HG02852 (cell line): ENCODE results near the gene CEBPZ.
"Not testable (repeated sequence)": the region's sequence is repeated elsewhere in the genome, so short reads cannot be mapped to it uniquely, and the experiment has no call there.

ENCODE experiments used
- ATAC-seq: cut with Tn5 transposase; IDR thresholded peaks from one replicate; pipeline ENCODE4 v1.9.1; 2021; ENCODE audit warnings: mild to moderate bottlenecking, moderate library complexity; ENCODE audit not compliant: unreplicated experiment

Gene CEBPZ

DNA sequence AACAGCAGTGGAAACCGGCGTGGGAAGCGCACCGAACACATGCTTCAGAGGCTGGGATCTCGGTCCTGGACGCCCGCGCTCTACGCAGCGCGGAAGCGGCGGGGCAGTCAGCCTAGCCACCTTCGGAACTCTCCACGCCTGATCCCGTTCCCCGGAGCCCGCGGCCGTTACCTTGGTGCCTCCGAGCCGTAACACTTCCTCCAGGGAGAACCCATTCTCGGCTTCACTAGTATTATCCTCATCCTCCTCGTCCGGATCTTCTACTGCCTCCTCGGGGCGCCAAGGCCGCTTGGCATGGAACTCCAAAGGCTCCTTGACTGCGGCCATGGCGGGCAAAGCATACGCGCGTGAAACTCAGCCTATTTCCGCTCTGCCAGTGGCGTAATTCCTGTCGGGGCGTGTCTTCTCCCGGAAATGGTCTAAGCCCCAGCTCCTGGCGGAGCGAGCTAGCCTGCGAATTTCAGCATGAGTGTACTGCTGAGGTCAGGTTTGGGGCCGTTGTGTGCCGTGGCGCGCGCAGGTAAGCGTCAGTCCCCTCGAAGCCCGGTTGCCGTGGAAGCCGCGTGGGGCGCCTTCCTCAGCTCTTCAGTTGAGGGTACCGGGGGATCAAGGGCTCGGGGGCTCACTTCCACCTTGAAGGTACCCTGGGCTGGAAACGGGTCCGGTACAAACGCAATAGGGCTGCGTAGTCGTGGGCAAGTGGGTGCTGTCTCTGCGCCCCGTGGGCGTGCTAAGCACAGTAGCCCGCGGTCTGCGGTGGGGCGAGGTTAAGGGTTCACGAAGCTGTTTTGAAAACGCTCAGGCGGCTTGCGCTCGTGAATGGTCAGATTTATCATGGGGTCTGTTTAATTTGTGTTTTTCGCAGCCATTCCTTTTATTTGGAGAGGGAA is at the start of gene CEBPZ, which contains the start of gene NDUFAF7:
Gene CEBPZ (minus strand): TSS at position 356 of the 890 bp plus-strand sequence. CDS start 29 bp downstream, at position 327.
Gene NDUFAF7 (plus strand): TSS at position 418 of the 890 bp plus-strand sequence. CDS start 48 bp downstream, at position 466.
- peak; percentile 94 for ATAC-seq

DNA sequence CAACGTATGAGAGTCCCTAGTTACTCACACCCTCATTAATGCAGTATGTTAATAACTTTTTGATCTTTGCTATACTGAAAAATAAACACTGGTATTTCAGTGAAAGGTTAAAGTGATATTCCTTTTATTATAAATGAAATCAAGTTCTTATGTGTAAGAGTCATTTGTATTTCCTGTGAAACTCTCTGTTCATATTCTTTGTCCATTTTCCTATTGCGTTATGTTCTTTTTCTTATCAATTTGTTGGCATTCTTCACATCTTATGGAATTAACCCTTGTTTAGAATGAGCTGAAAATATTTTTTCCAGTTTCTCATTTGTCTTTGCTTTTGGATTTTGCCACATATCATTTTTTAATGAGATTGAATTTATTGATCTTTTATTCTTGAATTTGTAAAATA is 44.9 kb upstream of the CEBPZ start:
- ATAC-seq: no peak

- no peak for ATAC-seq
Observed at GRCh38 chr2:37274359-37274965, 43.1 kb upstream of the CEBPZ start.

GRCh38 chr2:37271376-37272067 is 40.1 kb upstream of the CEBPZ start:
- ATAC-seq: no peak

DNA sequence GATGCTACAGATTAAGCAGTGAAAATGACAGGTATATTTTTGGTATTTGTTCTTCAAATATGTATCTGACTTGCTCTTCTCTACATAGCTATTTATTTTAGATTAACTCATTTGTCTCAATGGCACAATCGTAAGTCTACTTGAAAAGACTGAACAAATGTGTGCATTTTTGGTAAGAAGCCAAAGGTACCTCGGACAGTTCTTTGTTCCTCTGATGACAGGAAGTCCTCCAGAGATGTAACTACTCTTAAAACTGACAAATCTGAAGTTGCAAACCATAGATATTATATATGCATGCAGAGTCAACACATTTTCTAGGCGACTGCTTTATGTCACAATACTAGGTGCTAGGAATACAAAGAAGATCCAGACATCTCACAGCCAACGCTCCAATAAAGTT is 36.7 kb upstream of the CEBPZ start:
- no peak for ATAC-seq

DNA sequence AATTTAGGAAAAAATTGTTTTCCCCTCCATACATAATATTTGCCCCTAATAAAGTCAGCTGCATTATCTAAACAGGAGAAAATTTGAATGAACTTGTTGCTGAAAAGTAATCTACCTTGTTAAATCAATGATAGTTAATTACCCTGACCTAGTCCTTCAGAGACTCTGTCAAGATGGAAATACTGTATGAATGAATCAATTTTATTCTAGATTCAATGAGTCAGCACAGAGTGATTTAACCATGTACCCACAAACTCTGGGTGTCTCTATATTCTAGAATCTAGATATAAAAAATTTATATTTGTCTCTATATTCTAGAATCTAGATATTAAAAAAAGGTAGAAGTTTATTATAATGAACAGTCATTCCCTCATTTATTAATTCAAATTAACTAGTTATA is 36.3 kb upstream of the CEBPZ start:
- no peak for ATAC-seq

GRCh38 chr2:37263839-37264238 is 32.4 kb upstream of the CEBPZ start:
- no peak for ATAC-seq

DNA sequence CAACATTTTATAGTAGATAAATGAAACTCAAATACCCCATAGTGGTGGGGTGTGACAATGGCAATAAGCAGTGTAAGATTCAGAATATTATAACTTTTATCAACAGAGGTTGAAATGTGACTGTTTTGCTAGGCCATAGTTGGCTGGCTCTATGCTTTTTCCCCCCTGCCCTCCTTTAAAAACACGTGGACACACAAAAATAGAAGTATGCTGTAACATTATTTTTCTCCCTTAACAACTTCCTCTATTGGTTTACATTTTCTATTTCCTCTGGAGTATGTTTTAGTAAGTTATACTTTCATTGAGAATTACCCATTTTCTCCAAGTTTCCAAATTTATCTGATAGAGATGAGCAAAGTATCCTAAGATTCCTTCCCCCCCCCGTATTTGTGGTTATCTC is 31.1 kb upstream of the CEBPZ start:
- ATAC-seq: no peak

DNA sequence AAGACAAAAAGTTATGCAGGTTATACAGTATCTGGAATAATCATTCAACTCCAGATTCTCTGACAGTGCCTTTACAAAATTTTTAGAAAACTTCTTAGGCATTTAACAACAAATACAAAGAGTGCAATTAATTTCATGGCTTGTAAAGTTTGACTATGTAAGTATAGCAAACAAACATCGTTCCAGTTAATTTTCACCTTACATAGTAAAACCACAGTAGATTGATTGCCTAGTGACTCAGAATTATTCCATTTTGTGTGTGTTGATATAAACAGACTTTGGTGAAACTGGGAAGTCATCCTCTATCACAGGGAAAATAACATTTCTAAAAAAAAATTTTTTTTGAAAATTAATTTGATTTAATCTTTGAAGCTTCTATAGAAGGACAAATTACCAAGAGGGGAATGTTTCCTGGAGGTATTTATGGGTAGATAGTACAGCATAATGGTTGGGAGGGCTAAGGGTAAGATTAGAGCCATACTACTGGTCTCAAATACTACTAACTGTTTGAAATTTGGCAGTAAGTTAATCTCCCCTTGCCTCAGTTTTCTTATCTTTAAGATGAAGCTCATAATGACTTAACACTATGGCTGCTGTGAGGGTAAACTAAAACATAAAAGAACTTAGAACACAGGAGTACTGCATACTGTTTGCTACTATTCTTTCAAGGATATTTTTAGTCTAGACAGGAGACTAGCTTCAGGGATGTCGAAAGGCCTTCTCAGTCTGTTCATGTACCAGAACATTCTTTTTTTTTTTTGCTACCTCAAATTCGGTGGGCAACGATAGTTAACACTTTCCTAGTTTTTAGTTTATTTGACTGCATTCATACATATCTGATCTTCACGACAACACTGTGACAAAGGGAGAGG is 19.7 kb upstream of the CEBPZ start:
- no peak for ATAC-seq

- no peak for ATAC-seq
Observed at GRCh38 chr2:37246205-37246604, 14.8 kb upstream of the CEBPZ start.

DNA sequence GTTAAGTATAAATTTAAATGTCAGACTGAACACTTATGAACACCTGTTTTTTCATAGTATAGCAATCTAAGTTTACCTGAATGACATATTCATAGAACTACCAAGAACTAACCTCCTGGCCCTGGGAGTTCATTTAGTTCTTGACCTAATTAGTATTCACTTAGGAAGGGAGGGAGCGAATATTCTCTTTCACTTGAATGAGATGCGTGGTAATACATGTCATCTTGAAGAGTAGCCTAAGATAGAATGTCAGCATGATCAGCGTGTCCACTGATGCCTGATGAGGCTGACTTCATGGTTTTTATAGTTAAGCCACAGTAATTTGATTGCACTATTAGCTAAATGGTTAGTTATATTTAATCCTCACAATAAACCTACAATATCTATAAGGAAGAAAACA is 13.4 kb upstream of the CEBPZ start:
- ATAC-seq: no peak

- ATAC-seq: peak; percentile 98
Observed at GRCh38 chr2:37244017-37244416, 12.6 kb upstream of the CEBPZ start.

GRCh38 chr2:37243435-37243834 is 12.0 kb upstream of the CEBPZ start:
- no peak for ATAC-seq

- peak; percentile 2 for ATAC-seq
Observed at GRCh38 chr2:37232131-37232933, 936 bp upstream of the CEBPZ start.

GRCh38 chr2:37230581-37230980 is 815 bp downstream of the CEBPZ start:
- no peak for ATAC-seq

GRCh38 chr2:37228788-37229187 is 2.6 kb downstream of the CEBPZ start:
- ATAC-seq: no peak

GRCh38 chr2:37226863-37227262 is 4.5 kb downstream of the CEBPZ start:
- no peak for ATAC-seq

- not testable (repeated sequence) for ATAC-seq
Observed at GRCh38 chr2:37225129-37225528, 6.3 kb downstream of the CEBPZ start.

- ATAC-seq: no peak
Observed at GRCh38 chr2:37224063-37224462, 7.3 kb downstream of the CEBPZ start.

DNA sequence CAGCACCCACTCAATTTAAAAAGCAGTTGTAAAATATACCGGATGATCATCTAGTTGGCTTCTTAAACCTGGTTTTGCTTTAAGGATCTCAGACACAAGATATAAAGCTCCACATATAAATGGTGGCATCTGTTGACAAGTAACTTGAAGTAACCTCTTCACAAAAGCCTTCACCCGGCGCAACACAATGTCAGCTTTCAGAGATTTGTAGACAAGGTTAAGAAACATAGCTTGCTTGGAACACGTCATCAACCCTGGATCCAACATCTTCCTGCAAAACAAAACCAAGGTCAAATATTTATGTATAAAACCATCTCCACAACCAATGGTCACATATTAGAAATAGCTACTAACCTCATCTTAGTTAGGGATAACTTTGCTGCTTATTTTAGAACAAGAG is 8.3 kb downstream of the CEBPZ start:
- no peak for ATAC-seq
